ENCODE measurements around the gene MYB.

- TF ChIP-seq CTCF (IDR thresholded peaks at IDR 0.05) (no peak), POLR2AphosphoS5 (IDR thresholded peaks at IDR 0.05) (no peak), EP300 (IDR thresholded peaks at IDR 0.05) (no peak)
Observed at GRCh38 chr6:135219346-135219745, 38.2 kb downstream of the MYB start.
